ENCODE measurements around the gene MCF2L2. TPM values are rescaled to one million over a fixed set of nuclear protein-coding genes. Genes with fewer than 3 reads are reported as not detected.

Gene MCF2L2
- total RNA-seq, 1 experiment from 2014 or later = 3.4 TPM

GRCh38 chr3:183338520-183338919, 89.9 kb downstream of the MCF2L2 start:
- Mint-ChIP-seq H3K4me1 (ENCODE audit: insufficient read depth, unreplicated experiment) (no peaks in the 10 kb centered on the region), H3K4me3 (ENCODE audit: unreplicated experiment) (no peak overlapping the region), H3K9me3 (ENCODE audit: unreplicated experiment) (no peaks in the 10 kb centered on the region), H3K36me3 (ENCODE audit: insufficient read depth, unreplicated experiment) (no peaks in the 10 kb centered on the region), H3K27ac (ENCODE audit: low read depth, unreplicated experiment) (no peak overlapping the region), H3K27me3 (ENCODE audit: insufficient read depth, unreplicated experiment) (no peaks in the 10 kb centered on the region)
- POLR2A ChIA-PET = interaction anchor here (1.3 kb wide), 1 partner anchor 9 kb away, joined by 4 read pairs; no protein-coding TSS in a partner anchor
- DNase-seq (ENCODE audit: unreplicated experiment) = no peak
- intact Hi-C loops (cut with micrococcal nuclease) = no loop called here
- CTCF ChIA-PET = no interaction called here
- BruUV-seq (replicated peaks) = no TSS peak
- no peak for TF ChIP-seq CTCF (IDR thresholded peaks at IDR 0.05; ENCODE audit: unreplicated experiment)

GRCh38 chr3:183332487-183332886, 95.9 kb downstream of the MCF2L2 start:
- Mint-ChIP-seq H3K9me3 (ENCODE audit: unreplicated experiment) (no peaks in the 10 kb centered on the region), H3K36me3 (ENCODE audit: insufficient read depth, unreplicated experiment) (peaks cover 4% of the 10 kb centered on the region), H3K27ac (ENCODE audit: low read depth, unreplicated experiment) (no peak overlapping the region), H3K27me3 (ENCODE audit: insufficient read depth, unreplicated experiment) (no peaks in the 10 kb centered on the region), H3K4me3 (ENCODE audit: unreplicated experiment) (no peak overlapping the region), H3K4me1 (ENCODE audit: insufficient read depth, unreplicated experiment) (peaks cover 15% of the 10 kb centered on the region)
- CTCF ChIA-PET = interaction anchor here (1.5 kb wide), 1 partner anchor 148 kb away, joined by 5 read pairs; no protein-coding TSS in a partner anchor
- DNase-seq (ENCODE audit: unreplicated experiment) = no peak
- intact Hi-C loops (cut with micrococcal nuclease) = no loop called here
- no TSS peak for BruUV-seq (replicated peaks)
- POLR2A ChIA-PET = interaction anchor here (1.0 kb wide), 1 partner anchor 9 kb away, joined by 3 read pairs; no protein-coding TSS in a partner anchor
- TF ChIP-seq CTCF (IDR thresholded peaks at IDR 0.05; ENCODE audit: unreplicated experiment) = no peak

GRCh38 chr3:183331498-183331897, 96.9 kb downstream of the MCF2L2 start:
- DNase-seq (ENCODE audit: unreplicated experiment) = no peak
- H3K27ac Mint-ChIP-seq (ENCODE audit: low read depth, unreplicated experiment) = no peak overlapping the region
- peaks cover 19% of the 10 kb centered on the region for H3K4me1 Mint-ChIP-seq (ENCODE audit: insufficient read depth, unreplicated experiment)
- BruUV-seq (replicated peaks) = no TSS peak
- no peak overlapping the region for H3K4me3 Mint-ChIP-seq (ENCODE audit: unreplicated experiment)
- no peaks in the 10 kb centered on the region for H3K9me3 Mint-ChIP-seq (ENCODE audit: unreplicated experiment)
- no peak for TF ChIP-seq CTCF (IDR thresholded peaks at IDR 0.05; ENCODE audit: unreplicated experiment)
- POLR2A ChIA-PET = interaction anchor here (1.0 kb wide), 1 partner anchor 8 kb away, joined by 3 read pairs; no protein-coding TSS in a partner anchor
- CTCF ChIA-PET = no interaction called here
- H3K27me3 Mint-ChIP-seq (ENCODE audit: insufficient read depth, unreplicated experiment) = no peaks in the 10 kb centered on the region
- peaks cover 6% of the 10 kb centered on the region for H3K36me3 Mint-ChIP-seq (ENCODE audit: insufficient read depth, unreplicated experiment)
- intact Hi-C loops (cut with micrococcal nuclease) = no loop called here

- POLR2A ChIA-PET = interaction anchor here (0.7 kb wide), 1 partner anchor 39 kb away, joined by 4 read pairs; no protein-coding TSS in a partner anchor
Observed at GRCh38 chr3:183330881-183331280, 97.5 kb downstream of the MCF2L2 start.

More at GRCh38 chr3:183330881-183331280, 97.5 kb downstream of the MCF2L2 start:
- no peaks in the 10 kb centered on the region for H3K9me3 Mint-ChIP-seq (ENCODE audit: unreplicated experiment)
- intact Hi-C loops (cut with micrococcal nuclease) = no loop called here
- H3K27me3 Mint-ChIP-seq (ENCODE audit: insufficient read depth, unreplicated experiment) = no peaks in the 10 kb centered on the region
- peaks cover 20% of the 10 kb centered on the region for H3K4me1 Mint-ChIP-seq (ENCODE audit: insufficient read depth, unreplicated experiment)
- no peak for TF ChIP-seq CTCF (IDR thresholded peaks at IDR 0.05; ENCODE audit: unreplicated experiment)
- no peak overlapping the region for H3K27ac Mint-ChIP-seq (ENCODE audit: low read depth, unreplicated experiment)
- peaks cover 6% of the 10 kb centered on the region for H3K36me3 Mint-ChIP-seq (ENCODE audit: insufficient read depth, unreplicated experiment)
- BruUV-seq (replicated peaks) = no TSS peak
- CTCF ChIA-PET = no interaction called here
- H3K4me3 Mint-ChIP-seq (ENCODE audit: unreplicated experiment) = no peak overlapping the region
- no peak for DNase-seq (ENCODE audit: unreplicated experiment)
